GM08714 (cell line): ENCODE data around the gene MYF5.

ENCODE experiments used
- H3K4me3 ChIP-seq: fragments of 200-500 bp; sonication (Bioruptor generic); 2 replicates; pipeline ENCODE4 v1.5.1; 2014; ENCODE audit warnings: mild to moderate bottlenecking, low read length, inconsistent platforms
- ZNF274 ChIP-seq: IDR thresholded peaks from 2 replicates; pipeline ENCODE4 v1.6.1; 2012; ENCODE audit warnings: mild to moderate bottlenecking, low read depth, low read length

MYF5 gene

GRCh38 chr12:80766210-80766609 is 49.5 kb downstream of the MYF5 start:
- no peak for TF ChIP-seq ZNF274
- H3K4me3 ChIP-seq, result no peak overlapping the region

GRCh38 chr12:80766897-80767296 is 50.2 kb downstream of the MYF5 start:
- no peak for TF ChIP-seq ZNF274
- no peak overlapping the region for H3K4me3 ChIP-seq
